MCF 10A (cell line): Measurements from ENCODE around the gene PHACTR2. TPM values are rescaled to one million over a fixed set of nuclear protein-coding genes. Genes with fewer than 3 reads are reported as not detected.
"Not testable (repeated sequence)": the region's sequence is repeated elsewhere in the genome, so short reads cannot be mapped to it uniquely, and the experiment has no call there.

Source experiments
- BruUV-seq: library from RNA; stranded (reverse); fragments of 400-500 nt; replicated peaks from 2 replicates; lab custom pipeline; 2021; lab: Mats Ljungman, UMichigan
- CTCF ChIA-PET: fragments of 300-600 bp; sonication (Branson Sonifier 250); formaldehyde crosslinking; extraction: SDS; loops from one replicate; lab custom pipeline; 2021; ENCODE audit warnings: antibody characterized with exemption, inconsistent platforms; lab: Yijun Ruan, JAX
- POLR2A ChIA-PET: fragments of 300-600, 350-650 bp; sonication (Branson Sonifier 250); formaldehyde crosslinking; extraction: SDS; loops from one replicate; lab custom pipeline; 2020; ENCODE audit warnings: antibody characterized with exemption, inconsistent platforms; lab: Yijun Ruan, JAX
- DNase-seq: peaks from one replicate; pipeline ENCODE4 v3.0.0-alpha.2; 2018; ENCODE audit not compliant: unreplicated experiment
- H3K27ac Mint-ChIP-seq: one replicate; pipeline ENCODE4 v1.8.0; 2022; ENCODE audit warnings: mild to moderate bottlenecking, low read depth, mixed read lengths; ENCODE audit not compliant: unreplicated experiment
- H3K27me3 Mint-ChIP-seq: one replicate; pipeline ENCODE4 v1.8.0; 2022; ENCODE audit warnings: mixed read lengths; ENCODE audit not compliant: insufficient read depth, unreplicated experiment
- H3K36me3 Mint-ChIP-seq: one replicate; pipeline ENCODE4 v1.8.0; 2022; ENCODE audit warnings: mild to moderate bottlenecking, moderate library complexity, mixed read lengths; ENCODE audit not compliant: insufficient read depth, unreplicated experiment
- H3K4me1 Mint-ChIP-seq: one replicate; pipeline ENCODE4 v1.8.0; 2022; ENCODE audit warnings: mixed read lengths; ENCODE audit not compliant: insufficient read depth, unreplicated experiment
- H3K4me3 Mint-ChIP-seq: one replicate; pipeline ENCODE4 v1.8.0; 2022; ENCODE audit warnings: mild to moderate bottlenecking, moderate library complexity, mixed read lengths; ENCODE audit not compliant: unreplicated experiment
- H3K9me3 Mint-ChIP-seq: one replicate; pipeline ENCODE4 v1.8.0; 2022; ENCODE audit warnings: mixed read lengths; ENCODE audit not compliant: unreplicated experiment
- intact Hi-C: fragments of 100-400 bp; cut with micrococcal nuclease; formaldehyde crosslinking; loops from 2 replicates; pipeline ENCODE4 v1.14.1; 2022
- total RNA-seq: library from RNA; stranded (reverse); gene quantifications from 2 replicates; pipeline ENCODE4 v1.2.3, GENCODE V29; 2022
- TF ChIP-seq, protein P1 (sequence below): fragments of 200-600 bp; IDR thresholded peaks from one replicate; pipeline ENCODE4 v1.8.0; 2022; ENCODE audit warnings: antibody characterized with exemption, mild to moderate bottlenecking; ENCODE audit not compliant: unreplicated experiment

PHACTR2 gene
- total RNA-seq, 1 experiment from 2014 or later: 34.4 TPM

DNA sequence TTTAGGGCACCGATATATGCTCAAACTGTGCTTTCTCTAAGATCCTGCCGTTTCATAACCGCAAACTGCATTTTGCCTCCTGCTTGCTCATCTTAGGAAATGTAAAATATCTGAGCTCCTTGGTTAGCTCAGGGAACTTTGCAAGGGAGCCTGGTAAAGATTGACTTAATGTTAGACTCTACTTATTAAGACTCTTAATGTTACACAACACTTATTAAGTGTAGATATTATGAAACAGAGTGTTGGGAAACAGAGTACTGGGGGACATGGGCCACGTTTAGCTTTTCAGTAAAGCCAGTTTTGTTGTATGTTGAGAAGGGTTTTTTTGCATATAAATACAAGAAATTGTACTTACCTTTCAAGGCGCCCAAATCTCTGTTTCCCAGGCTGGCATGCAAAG is 167.3 kb downstream of the PHACTR2 start:
- no TSS peak for BruUV-seq
- TF ChIP-seq, protein P1, sequence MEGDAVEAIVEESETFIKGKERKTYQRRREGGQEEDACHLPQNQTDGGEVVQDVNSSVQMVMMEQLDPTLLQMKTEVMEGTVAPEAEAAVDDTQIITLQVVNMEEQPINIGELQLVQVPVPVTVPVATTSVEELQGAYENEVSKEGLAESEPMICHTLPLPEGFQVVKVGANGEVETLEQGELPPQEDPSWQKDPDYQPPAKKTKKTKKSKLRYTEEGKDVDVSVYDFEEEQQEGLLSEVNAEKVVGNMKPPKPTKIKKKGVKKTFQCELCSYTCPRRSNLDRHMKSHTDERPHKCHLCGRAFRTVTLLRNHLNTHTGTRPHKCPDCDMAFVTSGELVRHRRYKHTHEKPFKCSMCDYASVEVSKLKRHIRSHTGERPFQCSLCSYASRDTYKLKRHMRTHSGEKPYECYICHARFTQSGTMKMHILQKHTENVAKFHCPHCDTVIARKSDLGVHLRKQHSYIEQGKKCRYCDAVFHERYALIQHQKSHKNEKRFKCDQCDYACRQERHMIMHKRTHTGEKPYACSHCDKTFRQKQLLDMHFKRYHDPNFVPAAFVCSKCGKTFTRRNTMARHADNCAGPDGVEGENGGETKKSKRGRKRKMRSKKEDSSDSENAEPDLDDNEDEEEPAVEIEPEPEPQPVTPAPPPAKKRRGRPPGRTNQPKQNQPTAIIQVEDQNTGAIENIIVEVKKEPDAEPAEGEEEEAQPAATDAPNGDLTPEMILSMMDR: no peak
- ChIA-PET POLR2A (interaction anchor here (1.5 to 3.1 kb wide), 3 partner anchors 9 to 167 kb away, joined by 4 to 48 read pairs (median 8); partner anchors contain the start of gene PHACTR2), CTCF (interaction anchor here (1.3 to 1.9 kb wide), 3 partner anchors 17 to 269 kb away, joined by 3 to 5 read pairs (median 5); no protein-coding TSS in a partner anchor)
- no peak overlapping the region for H3K27ac Mint-ChIP-seq
- H3K36me3 Mint-ChIP-seq: peaks cover 65% of the 10 kb centered on the region
- intact Hi-C loops: loop anchor here (10.0 kb wide), 1 partner anchor 160 kb away; the partner anchor contains the start of gene PLAGL1
- no peaks in the 10 kb centered on the region for H3K27me3 Mint-ChIP-seq
- no peaks in the 10 kb centered on the region for H3K9me3 Mint-ChIP-seq
- no peaks in the 10 kb centered on the region for H3K4me1 Mint-ChIP-seq
- DNase-seq: no peak
- H3K4me3 Mint-ChIP-seq: no peak overlapping the region

DNA sequence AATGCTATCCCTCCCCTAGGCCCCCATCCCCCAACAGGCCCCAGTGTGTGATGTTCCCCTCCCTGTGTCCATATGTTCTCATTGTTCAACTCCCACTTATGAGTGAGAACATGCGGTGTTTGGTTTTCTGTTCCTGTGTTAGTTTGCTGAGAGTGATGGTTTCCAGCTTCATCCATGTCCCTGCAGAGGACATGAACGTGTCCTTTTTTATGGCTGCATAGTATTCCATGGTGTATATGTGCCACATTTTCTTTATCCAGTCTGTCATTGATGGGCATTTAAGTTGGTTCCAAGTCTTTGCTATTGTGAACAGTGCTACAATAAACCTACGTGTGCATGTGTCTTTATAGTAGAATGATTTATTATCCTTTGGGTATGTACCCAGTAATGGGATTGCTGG is 173.9 kb downstream of the PHACTR2 start:
- H3K4me3 Mint-ChIP-seq, H3K4me1 Mint-ChIP-seq, CTCF ChIA-PET, BruUV-seq, intact Hi-C loops, H3K27me3 Mint-ChIP-seq, DNase-seq, H3K27ac Mint-ChIP-seq: not testable (repeated sequence)
- POLR2A ChIA-PET: interaction anchor here (0.6 kb wide), 1 partner anchor 99 kb away, joined by 3 read pairs; no protein-coding TSS in a partner anchor
- peaks cover 10% of the 10 kb centered on the region for H3K9me3 Mint-ChIP-seq
- peaks cover 99% of the 10 kb centered on the region for H3K36me3 Mint-ChIP-seq

DNA sequence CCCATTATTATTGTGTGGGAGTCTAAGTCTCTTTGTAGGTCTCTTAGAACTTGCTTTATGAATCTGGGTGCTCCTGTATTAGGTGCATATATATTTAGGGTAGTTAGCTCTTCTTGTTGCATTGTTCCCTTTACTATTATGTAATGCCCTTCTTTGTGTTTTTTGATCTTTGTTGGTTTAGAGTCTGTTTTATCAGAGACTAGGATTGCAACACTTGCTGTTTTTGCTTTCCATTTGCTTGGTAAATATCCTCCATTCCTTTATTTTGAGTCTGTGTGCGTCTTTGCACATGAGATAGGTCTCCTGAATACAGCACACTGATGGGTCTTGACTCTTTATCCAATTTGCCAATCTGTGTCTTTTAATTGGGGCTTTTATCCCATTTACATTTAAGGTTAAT is 177.3 kb downstream of the PHACTR2 start:
- intact Hi-C loops, CTCF ChIA-PET, H3K27ac Mint-ChIP-seq, H3K27me3 Mint-ChIP-seq, BruUV-seq, H3K4me1 Mint-ChIP-seq, DNase-seq, H3K4me3 Mint-ChIP-seq: not testable (repeated sequence)
- H3K36me3 Mint-ChIP-seq: peaks cover 100% of the 10 kb centered on the region
- POLR2A ChIA-PET: interaction anchor here (1.9 kb wide), 1 partner anchor 11 kb away, joined by 8 read pairs; the partner anchor contains the start of gene LTV1
- H3K9me3 Mint-ChIP-seq: peaks cover 10% of the 10 kb centered on the region

DNA sequence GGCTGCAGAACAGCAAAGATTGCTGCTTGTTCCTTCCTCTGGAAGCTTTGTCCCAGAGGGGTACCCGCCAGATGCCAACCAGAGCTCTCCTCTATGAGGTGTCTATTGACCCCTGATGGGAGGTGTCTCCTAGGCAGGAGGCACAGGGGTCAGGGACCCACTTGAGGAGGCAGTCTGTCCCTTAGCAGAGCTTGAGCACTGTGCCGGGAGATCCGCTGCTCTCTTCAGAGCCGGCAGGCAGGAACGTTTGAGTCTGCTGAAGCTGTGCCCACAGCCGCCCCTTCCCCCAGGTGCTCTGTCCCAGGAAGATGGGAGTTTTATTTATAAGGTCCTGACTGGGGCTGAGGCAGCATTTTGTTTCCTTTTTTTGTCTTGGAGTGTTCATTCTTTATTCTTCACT is 179.0 kb downstream of the PHACTR2 start:
- H3K27ac Mint-ChIP-seq, H3K4me1 Mint-ChIP-seq, intact Hi-C loops, BruUV-seq, H3K4me3 Mint-ChIP-seq, H3K27me3 Mint-ChIP-seq, DNase-seq, POLR2A ChIA-PET: not testable (repeated sequence)
- CTCF ChIA-PET: interaction anchor here (0.6 kb wide), 2 partner anchors 34 to 275 kb away, joined by 3 to 6 read pairs; no protein-coding TSS in a partner anchor
- Mint-ChIP-seq H3K9me3 (peaks cover 10% of the 10 kb centered on the region), H3K36me3 (peaks cover 100% of the 10 kb centered on the region)

DNA sequence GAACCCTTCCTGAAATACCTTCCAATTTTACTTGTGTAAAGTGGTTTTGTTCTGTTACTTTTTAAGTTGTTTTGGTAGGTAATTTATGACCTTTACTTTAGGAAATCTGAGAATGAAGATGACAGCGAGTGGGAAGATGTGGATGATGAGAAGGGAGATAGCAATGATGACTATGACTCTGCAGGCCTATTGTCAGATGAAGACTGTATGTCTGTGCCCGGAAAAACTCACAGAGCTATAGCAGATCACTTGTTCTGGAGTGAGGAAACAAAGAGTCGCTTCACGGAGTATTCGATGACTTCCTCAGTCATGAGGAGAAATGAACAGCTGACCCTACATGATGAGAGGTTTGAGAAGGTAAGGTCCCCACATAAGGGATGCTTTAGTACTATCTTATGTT is 179.9 kb downstream of the PHACTR2 start:
- TF ChIP-seq, protein P1: no peak
- Mint-ChIP-seq H3K9me3 (peaks cover 10% of the 10 kb centered on the region), H3K27me3 (no peaks in the 10 kb centered on the region), H3K36me3 (peaks cover 97% of the 10 kb centered on the region), H3K27ac (no peak overlapping the region), H3K4me3 (no peak overlapping the region), H3K4me1 (no peaks in the 10 kb centered on the region)
- CTCF ChIA-PET: no interaction called here
- no TSS peak for BruUV-seq
- no peak for DNase-seq
- intact Hi-C loops: no loop called here
- POLR2A ChIA-PET: interaction anchor here (0.6 to 0.7 kb wide), 2 partner anchors 112 to 231 kb away, joined by 3 read pairs; no protein-coding TSS in a partner anchor
